Testis (tissue), 2 donors: ENCODE results near the gene PAGE2.

ENCODE experiments used
- POLR2A ChIP-seq: fragments of 450-650 bp; IDR thresholded peaks from one replicate; pipeline ENCODE4 v1.6.1; 2017; ENCODE audit warnings: antibody characterized with exemption, mild to moderate bottlenecking, moderate library complexity
- TF ChIP-seq, protein P1 (sequence below), 3 experiments: fragments of 450-650 bp in 2 of 3; fragments of 200-600 bp in 1 of 3; sonication (generic) in 1 of 3; IDR thresholded peaks; one replicate each; pipeline ENCODE4 v1.5.1; 2016 to 2019; ENCODE audit warnings: antibody characterized with exemption in 3 of 3, mild to moderate bottlenecking in 2 of 3, moderate library complexity in 1 of 3

DNA sequence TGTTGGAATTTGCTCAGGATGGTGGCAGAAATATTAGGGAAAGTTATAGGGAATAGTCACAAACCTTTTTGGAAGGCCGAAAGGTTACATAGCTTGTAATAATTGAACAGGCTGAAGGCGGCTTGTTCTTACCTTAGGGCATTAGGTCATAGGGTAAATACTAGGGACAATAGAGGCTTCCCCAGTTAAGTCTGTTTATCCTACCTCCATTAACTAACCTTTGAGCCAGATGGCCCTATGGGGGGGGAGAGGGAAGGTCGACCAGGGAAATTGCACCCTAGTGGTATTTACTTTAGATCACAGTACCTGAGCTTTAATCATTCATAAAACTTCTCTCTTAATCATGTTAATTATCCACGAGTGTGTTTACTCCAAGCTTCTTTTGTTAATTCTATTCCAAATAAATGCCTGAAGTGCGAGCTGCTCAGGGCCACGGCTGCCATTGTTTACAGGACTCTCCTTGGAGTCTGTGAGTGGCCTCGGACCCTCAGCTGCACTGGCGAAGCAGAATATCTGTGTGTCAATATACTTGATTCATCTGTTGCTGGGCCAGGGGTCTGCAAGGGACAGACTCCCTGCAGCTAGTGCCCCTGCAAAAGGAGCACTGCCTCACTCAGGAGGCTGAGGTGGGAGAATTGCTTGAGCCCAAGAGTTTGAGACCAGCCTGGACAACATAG, 22.9 kb downstream of the PAGE2 start:
- TF ChIP-seq POLR2A: no peak
- TF ChIP-seq, protein P1, sequence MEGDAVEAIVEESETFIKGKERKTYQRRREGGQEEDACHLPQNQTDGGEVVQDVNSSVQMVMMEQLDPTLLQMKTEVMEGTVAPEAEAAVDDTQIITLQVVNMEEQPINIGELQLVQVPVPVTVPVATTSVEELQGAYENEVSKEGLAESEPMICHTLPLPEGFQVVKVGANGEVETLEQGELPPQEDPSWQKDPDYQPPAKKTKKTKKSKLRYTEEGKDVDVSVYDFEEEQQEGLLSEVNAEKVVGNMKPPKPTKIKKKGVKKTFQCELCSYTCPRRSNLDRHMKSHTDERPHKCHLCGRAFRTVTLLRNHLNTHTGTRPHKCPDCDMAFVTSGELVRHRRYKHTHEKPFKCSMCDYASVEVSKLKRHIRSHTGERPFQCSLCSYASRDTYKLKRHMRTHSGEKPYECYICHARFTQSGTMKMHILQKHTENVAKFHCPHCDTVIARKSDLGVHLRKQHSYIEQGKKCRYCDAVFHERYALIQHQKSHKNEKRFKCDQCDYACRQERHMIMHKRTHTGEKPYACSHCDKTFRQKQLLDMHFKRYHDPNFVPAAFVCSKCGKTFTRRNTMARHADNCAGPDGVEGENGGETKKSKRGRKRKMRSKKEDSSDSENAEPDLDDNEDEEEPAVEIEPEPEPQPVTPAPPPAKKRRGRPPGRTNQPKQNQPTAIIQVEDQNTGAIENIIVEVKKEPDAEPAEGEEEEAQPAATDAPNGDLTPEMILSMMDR (IDR thresholded peaks at IDR 0.05): no peak
